Immature natural killer cell (primary cell): ENCODE results near the gene SPARC. TPM values are rescaled to one million over a fixed set of nuclear protein-coding genes. Genes with fewer than 3 reads are reported as not detected.
"Not testable (repeated sequence)": the region's sequence is repeated elsewhere in the genome, so short reads cannot be mapped to it uniquely, and the experiment has no call there.

ENCODE experiments used
- DNase-seq, 3 donors: peaks; one replicate each; pipeline ENCODE4 v3.0.0; 2022; ENCODE audit warnings: mixed read lengths in 1 of 3
- H3K27ac Mint-ChIP-seq, 6 donors: one replicate each; pipeline ENCODE4 v1.8.0; 2020; ENCODE audit warnings: mixed read lengths in 6 of 6, mild to moderate bottlenecking in 5 of 6, inconsistent platforms in 4 of 6, moderate library complexity in 3 of 6
- H3K27me3 Mint-ChIP-seq, 3 donors: one replicate each; pipeline ENCODE4 v1.8.0; 2020 to 2021; ENCODE audit warnings: low read depth in 3 of 3, mild to moderate bottlenecking in 3 of 3, mixed read lengths in 3 of 3, moderate library complexity in 3 of 3, inconsistent platforms in 1 of 3
- H3K36me3 Mint-ChIP-seq, 3 donors: one replicate each; pipeline ENCODE4 v1.8.0; 2020; ENCODE audit warnings: mixed read lengths in 3 of 3, inconsistent platforms in 2 of 3, mild to moderate bottlenecking in 2 of 3
- H3K4me1 Mint-ChIP-seq, 2 donors: one replicate each; pipeline ENCODE4 v1.8.0; 2020; ENCODE audit warnings: inconsistent platforms in 2 of 2, mild to moderate bottlenecking in 2 of 2, mixed read lengths in 2 of 2, moderate library complexity in 1 of 2
- H3K4me3 Mint-ChIP-seq, 5 donors: one replicate each; pipeline ENCODE4 v1.8.0; 2020; ENCODE audit warnings: mild to moderate bottlenecking in 5 of 5, mixed read lengths in 5 of 5, inconsistent platforms in 3 of 5, moderate library complexity in 3 of 5
- H3K9me3 Mint-ChIP-seq, 6 donors: one replicate each; pipeline ENCODE4 v1.8.0; 2020; ENCODE audit warnings: mild to moderate bottlenecking in 6 of 6, mixed read lengths in 6 of 6, inconsistent platforms in 4 of 6, moderate library complexity in 3 of 6
- polyA plus RNA-seq, 3 donors: library from polyadenylated mRNA; unstranded; fragments of 300-500 nt; fragmentation: Illumina TruSeq; gene quantifications; one replicate each; pipeline ENCODE4 v1.2.3, GENCODE V29; 2021

The SPARC gene
- polyA plus RNA-seq, 3 donors from 2014 or later: 5.1 to 34.4 (median 9.8) TPM

DNA sequence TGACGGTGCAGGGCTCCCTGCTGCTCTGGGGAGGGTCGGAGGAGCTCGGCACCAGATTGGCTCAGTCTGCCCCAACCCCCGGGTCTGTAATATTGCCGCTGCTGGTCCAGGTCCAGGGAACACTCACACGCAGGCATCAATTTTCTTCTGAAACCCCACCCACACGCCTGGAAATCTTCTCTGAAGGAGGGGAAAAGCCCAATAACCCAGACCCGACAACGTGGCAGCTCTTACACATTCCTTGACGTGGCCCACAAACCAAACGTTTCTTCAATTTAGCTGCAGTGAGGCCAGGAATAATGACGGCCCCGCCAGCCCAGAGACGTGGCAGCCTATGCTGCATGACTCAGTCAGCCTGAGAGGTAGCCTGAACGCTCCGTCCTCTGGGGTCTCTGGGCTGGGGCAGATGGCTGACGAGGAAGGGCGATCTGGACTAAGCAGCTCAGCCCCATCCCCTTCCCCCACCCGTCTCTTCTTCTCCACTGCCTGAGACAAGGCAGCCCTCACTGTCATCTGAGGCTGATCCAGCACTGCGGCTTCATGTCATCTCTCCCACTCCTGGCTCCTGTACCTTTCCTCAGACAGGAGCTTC, 9.9 kb upstream of the SPARC start:
- Mint-ChIP-seq H3K36me3 (no peaks in the 10 kb centered on the region), H3K27me3 (peaks cover 0 to 7% (median 4%) of the 10 kb centered on the region in 3 donors), H3K9me3 (no peaks in the 10 kb centered on the region), H3K4me1 (no peaks in the 10 kb centered on the region), H3K27ac (no peak overlapping the region), H3K4me3 (no peak overlapping the region)
- no peak for DNase-seq

DNA sequence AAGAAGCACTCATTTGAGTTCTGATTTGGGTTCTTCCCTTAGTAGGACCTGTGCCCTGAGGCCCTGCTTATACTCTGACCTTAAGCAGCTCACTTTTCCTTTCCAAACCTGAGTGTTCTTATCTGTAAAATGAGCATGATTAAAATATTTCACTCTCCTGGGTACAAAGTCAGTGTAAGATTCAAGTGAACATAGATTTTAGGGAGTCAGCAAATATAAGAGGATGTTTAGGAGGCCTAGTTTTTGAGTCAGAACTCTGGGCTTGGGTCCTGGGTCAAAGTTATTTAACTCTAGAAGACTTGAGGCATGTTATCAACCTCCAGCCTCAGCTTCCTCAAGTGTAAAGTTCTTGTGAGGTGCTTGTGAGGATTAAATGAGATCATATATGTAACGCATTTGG, 8.7 kb upstream of the SPARC start:
- H3K9me3 Mint-ChIP-seq: no peaks in the 10 kb centered on the region
- H3K4me3 Mint-ChIP-seq: no peak overlapping the region
- peaks cover 1 to 9% (median 4%) of the 10 kb centered on the region in 3 donors for H3K27me3 Mint-ChIP-seq
- H3K36me3 Mint-ChIP-seq: no peaks in the 10 kb centered on the region
- H3K27ac Mint-ChIP-seq: no peak overlapping the region
- no peak for DNase-seq
- no peaks in the 10 kb centered on the region for H3K4me1 Mint-ChIP-seq

DNA sequence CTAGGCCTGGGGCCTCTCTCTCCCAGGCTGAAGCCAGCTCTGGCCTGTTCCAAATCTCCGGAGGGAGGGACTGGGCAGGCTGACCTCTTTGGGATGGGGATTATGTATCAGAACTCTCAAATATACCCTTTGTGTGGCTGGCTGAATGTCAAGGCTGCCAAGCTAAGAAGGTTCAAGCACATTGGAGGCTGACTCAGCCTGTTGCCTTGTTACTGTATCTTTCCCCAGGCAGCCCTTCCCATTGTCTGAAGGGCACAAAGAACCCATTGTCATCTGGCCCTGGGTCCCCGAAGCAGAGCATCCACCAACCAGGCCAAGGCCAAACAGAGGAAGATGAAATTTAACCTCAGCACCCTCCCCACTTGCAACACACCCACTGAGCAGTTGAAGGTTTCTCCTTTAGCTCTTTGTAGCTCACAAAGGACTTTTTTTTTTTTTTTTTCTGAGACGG, 7.3 kb upstream of the SPARC start:
- Mint-ChIP-seq H3K36me3 (no peaks in the 10 kb centered on the region), H3K4me3 (no peak overlapping the region), H3K27ac (no peak overlapping the region), H3K4me1 (no peaks in the 10 kb centered on the region), H3K9me3 (no peaks in the 10 kb centered on the region), H3K27me3 (peaks cover 1 to 8% (median 4%) of the 10 kb centered on the region in 3 donors)
- no peak for DNase-seq

DNA sequence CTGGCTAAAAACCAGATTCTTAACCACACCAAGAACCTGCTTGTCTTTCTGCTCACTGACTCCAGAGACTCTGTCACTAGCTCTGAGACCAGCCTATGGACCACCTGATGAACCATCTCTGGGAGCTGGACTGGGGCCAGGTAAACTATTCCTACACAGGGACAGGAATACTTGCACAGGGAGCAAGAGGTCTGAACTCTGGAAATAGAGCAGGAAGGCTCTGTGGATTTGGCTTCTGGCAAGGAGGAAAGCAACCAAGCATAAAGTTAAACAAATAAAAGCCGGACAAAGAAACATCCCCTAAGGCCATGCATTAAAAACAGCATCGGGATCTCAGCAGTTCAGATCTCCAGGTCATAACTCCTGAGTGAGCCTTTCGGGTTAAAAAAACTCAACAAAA, 5.6 kb upstream of the SPARC start:
- no peaks in the 10 kb centered on the region for H3K4me1 Mint-ChIP-seq
- peaks cover 1 to 12% (median 4%) of the 10 kb centered on the region in 3 donors for H3K27me3 Mint-ChIP-seq
- H3K27ac Mint-ChIP-seq: no peak overlapping the region
- H3K9me3 Mint-ChIP-seq: no peaks in the 10 kb centered on the region
- H3K36me3 Mint-ChIP-seq: no peaks in the 10 kb centered on the region
- no peak overlapping the region for H3K4me3 Mint-ChIP-seq
- no peak for DNase-seq

DNA sequence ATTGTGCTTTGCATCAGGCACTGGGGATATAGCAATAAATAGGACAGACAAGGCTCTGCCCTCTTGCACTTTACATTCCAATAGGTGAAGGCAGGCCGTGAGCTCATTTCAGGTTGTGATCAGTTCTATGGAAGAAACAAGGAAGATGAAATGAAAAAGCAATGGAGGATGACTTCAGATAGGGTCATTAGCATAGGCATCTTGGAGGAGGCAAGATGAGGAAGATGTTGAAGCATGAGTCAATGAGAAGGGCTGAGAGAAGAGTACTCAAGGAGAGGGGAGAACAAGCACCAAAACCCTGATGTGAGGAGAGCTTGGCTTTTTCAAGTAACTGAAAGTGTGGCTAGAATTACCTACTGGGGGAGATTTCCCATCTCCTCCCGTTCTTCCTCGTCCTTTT, 5.0 kb upstream of the SPARC start:
- Mint-ChIP-seq H3K36me3 (no peaks in the 10 kb centered on the region), H3K4me1 (peaks cover 4 to 5% of the 10 kb centered on the region in 2 donors), H3K27me3 (peaks cover 3 to 16% (median 5%) of the 10 kb centered on the region in 3 donors), H3K4me3 (no peak overlapping the region), H3K27ac (no peak overlapping the region), H3K9me3 (no peaks in the 10 kb centered on the region)
- DNase-seq: no peak

DNA sequence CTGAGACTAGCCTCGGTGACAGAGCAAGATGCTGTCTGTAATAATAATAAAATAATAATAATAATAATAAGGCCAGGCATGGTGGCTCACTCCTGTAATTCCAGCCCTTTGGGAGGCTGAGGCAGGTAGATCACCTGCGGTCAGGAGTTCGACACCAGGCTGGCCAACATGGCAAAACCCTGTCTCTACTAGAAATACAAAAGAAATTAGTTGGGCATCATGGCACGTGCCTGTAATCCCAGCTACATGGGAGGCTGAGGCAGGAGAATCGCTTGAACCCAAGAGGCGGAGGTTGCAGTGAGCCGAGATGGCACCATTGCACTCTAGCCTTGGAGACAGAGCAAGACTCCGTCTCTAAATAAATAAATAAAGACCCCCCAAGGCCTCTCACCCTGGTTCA, 2.9 kb upstream of the SPARC start:
- not testable (repeated sequence) for DNase-seq, H3K4me3 Mint-ChIP-seq, H3K36me3 Mint-ChIP-seq, H3K9me3 Mint-ChIP-seq, H3K27ac Mint-ChIP-seq
- Mint-ChIP-seq H3K4me1 (peaks cover 10 to 15% of the 10 kb centered on the region in 2 donors), H3K27me3 (peaks cover 3 to 18% (median 9%) of the 10 kb centered on the region in 3 donors)

DNA sequence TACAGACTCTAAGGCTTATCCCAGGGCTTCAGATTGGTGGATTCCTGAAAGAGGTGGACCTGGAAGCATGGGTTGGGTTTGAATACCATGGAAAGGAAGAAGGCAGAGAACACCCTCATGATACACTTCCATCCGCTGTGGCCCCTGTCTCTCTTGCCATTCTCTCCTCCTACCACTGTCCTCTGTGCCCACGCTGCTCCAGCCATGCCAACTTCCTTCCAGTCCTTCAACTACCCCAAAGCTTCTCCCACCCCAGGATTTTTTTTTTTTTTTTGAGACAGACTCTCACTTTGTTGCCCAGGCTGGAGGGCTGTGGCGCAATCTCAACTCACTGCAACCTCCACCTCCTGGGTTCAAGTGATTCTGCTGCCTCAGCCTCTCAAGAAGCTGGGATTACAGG, 1.7 kb upstream of the SPARC start:
- Mint-ChIP-seq H3K27ac (no peak overlapping the region), H3K27me3 (peaks cover 3 to 22% (median 8%) of the 10 kb centered on the region in 3 donors), H3K9me3 (no peaks in the 10 kb centered on the region), H3K4me3 (no peak overlapping the region), H3K36me3 (no peaks in the 10 kb centered on the region), H3K4me1 (peaks cover 10 to 15% of the 10 kb centered on the region in 2 donors)
- DNase-seq: no peak

DNA sequence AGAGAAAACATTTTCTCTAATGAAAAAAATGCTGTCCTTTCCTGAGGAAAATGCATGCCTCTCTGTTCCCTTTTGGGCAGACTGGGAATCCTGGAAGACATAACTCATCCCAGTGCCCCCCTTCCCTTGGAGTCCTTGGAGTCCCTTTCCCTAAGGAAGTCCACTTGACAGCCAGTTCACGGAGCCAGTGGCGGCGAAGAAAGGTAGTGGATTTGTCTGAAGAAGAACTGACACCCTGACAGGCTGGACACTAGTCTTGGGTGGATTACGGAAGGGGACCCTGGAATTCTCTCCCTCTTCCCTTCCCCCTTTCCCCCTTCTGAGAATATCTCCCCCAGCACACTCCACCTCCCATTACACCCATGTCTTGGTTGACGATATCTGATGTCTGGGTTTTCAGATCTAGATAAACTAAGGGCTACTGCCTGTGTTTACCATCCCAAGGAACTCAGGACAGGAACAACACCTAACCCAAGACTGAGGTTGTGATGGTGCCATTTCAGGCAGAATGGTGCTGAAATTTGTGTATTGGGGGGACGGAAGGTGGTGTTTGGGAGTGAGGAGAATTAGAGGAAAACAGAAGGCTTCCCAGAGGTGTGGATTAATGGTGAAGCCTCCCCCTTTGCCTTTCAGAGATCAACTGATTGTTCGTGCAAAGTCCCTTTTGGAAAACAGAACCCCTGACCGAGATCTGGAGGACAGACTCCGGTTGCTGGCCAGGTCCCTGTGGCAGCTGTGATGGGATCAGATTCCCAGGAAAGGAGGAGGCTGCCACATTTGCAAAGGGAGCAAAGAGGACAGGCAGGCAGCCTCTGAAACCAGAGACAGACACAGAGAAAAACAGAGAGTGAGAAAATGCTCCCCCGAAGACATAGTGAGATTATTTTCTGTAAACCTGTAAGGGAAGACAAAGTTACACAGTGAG, 704 bp downstream of the SPARC start:
- Mint-ChIP-seq H3K4me3 (peak overlapping the region; percentile 46 to 87 (median 65)), H3K36me3 (no peaks in the 10 kb centered on the region), H3K9me3 (no peaks in the 10 kb centered on the region), H3K27me3 (peaks cover 3 to 24% (median 9%) of the 10 kb centered on the region in 3 donors), H3K4me1 (peaks cover 10 to 15% of the 10 kb centered on the region in 2 donors), H3K27ac (peak overlapping the region in 3 of 6 donors; percentile 6 to 44 (median 14))
- no peak for DNase-seq

DNA sequence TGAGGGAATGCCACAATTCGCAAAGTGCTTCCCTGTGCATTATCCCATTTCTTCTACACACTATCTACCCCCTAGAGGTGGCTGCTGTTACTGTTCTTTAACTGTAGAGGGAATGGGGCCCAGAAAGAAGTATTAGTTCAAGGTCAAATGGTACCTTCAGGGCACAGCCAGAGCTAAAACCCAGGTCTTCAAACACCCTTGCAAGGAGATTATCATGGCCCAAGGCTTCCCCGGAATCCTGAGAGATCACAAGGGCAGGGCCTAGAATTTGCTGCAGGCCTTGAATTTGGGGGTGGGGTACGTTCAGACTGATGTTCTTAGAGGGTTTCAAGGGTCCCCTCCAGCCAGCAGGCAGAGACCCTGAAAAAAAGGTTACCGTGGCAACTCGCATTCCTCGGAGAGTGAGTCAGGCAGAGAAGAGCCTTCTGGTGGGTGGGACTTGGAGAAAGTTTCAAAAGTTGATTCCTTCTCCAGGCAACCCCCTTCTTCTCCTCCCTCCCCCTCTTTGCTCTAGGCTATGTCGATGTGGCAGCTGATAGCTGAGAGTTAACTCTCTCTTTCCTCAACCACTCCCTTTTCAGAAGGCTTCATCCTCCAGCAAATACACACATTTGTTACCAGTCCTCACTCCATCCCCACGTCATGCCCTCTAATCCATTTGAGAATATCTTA, 1.9 kb downstream of the SPARC start:
- Mint-ChIP-seq H3K4me1 (peaks cover 10 to 15% of the 10 kb centered on the region in 2 donors), H3K27ac (no peak overlapping the region), H3K4me3 (no peak overlapping the region), H3K9me3 (no peaks in the 10 kb centered on the region), H3K27me3 (peaks cover 2 to 21% (median 9%) of the 10 kb centered on the region in 3 donors), H3K36me3 (no peaks in the 10 kb centered on the region)
- no peak for DNase-seq

DNA sequence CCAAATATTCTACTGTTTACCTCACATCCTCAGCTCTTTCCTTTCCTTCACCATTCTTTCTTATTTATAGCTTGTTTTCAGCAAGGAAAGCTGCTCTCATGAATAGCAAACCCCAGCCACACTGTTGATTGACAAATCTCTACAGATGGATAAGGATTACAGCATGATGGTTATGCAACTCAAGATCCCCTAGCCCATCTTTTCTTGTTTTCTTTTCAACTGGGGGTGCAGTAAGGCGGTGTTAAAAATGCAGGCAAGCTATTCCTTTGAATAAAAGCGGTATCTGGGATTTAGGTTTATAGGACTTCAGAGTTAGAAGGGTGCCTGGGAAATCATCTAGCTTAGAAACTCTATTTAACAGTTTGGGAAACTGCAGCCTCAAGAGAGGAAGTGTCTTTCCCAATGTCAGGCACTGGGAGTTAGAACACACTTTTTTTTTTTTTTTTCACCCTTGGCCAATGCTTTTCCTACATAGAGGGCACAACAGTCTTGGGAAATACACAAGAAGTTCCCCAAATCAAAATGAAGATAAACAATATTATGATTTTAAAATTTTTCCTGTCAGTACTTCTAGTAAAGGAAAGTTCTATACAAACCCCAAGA, 2.6 kb downstream of the SPARC start:
- no peak for DNase-seq
- Mint-ChIP-seq H3K9me3 (no peaks in the 10 kb centered on the region), H3K4me3 (no peak overlapping the region), H3K27ac (no peak overlapping the region), H3K27me3 (peaks cover 2 to 21% (median 9%) of the 10 kb centered on the region in 3 donors), H3K4me1 (peaks cover 10 to 15% of the 10 kb centered on the region in 2 donors), H3K36me3 (no peaks in the 10 kb centered on the region)

DNA sequence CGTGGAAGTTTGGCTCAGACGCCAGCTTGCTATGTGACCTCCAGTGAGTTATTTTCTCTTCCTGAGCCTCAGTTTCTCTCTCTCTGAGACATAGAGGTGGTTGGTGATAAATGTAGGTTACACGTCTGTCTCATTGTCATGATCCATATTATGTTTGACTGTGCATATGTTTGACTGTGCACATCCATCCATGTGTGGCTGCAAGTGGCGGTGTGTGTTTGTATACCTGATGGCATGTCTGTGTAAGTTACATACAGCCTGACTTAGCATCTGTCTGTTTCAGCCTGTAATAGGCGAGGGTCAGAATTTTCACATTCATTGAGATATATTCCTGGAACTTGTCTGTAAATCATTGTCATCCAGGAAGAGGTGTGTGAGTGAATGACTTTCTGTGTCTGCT, 3.3 kb downstream of the SPARC start:
- Mint-ChIP-seq H3K9me3 (no peaks in the 10 kb centered on the region), H3K27me3 (peaks cover 2 to 20% (median 9%) of the 10 kb centered on the region in 3 donors), H3K36me3 (no peaks in the 10 kb centered on the region), H3K4me1 (peaks cover 10 to 15% of the 10 kb centered on the region in 2 donors), H3K4me3 (no peak overlapping the region), H3K27ac (no peak overlapping the region)
- DNase-seq: no peak

DNA sequence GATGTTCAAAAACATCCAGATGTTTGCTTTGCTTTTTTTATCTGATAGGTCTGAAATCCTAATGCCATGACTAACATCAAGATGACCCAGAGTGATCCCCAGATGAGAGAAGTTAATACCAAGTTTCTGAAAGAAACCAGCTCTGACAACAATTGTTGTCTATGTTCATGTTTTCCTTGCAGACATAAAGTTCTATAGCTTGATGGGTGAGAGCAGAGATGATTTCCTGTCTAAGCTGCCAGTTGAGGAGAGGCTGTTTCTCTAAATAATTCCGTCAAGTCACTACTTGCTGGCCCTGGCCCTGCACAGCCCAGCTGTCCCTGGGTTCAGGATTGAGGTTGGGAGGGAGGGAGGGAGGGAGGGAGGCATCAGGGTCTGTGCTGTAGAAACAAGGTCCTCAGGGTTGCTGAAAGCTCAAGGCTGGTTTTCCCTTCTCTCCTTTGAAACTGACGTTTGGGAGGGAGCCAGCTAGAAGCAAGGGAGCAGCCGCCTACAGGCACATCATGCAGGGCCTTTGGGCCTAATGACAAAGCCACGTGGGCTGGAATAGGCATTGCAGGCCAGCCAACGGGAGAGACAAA, 3.9 kb downstream of the SPARC start:
- H3K4me1 Mint-ChIP-seq: peaks cover 10 to 15% of the 10 kb centered on the region in 2 donors
- peaks cover 2 to 17% (median 9%) of the 10 kb centered on the region in 3 donors for H3K27me3 Mint-ChIP-seq
- H3K9me3 Mint-ChIP-seq: no peaks in the 10 kb centered on the region
- no peak overlapping the region for H3K27ac Mint-ChIP-seq
- H3K36me3 Mint-ChIP-seq: no peaks in the 10 kb centered on the region
- H3K4me3 Mint-ChIP-seq: no peak overlapping the region
- DNase-seq: no peak

DNA sequence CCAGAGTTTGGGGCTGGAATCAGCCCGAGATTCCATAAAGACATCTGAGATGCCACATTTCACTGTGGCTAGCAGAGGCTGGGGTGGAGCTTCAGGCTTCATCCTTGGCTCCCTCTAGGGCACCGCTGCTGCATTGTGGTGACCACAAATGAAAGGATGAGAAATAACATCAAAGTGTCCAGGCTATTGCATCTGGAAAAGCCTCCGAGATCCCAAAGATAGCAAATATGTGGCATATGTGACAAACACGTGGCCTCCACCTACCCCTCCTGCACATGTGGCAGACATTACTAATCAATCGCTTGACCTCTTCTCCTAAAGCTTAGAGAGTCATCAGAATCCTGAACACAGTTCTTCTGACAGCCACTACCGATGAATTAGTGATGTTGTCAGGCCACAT, 4.5 kb downstream of the SPARC start:
- H3K4me1 Mint-ChIP-seq: peaks cover 10 to 15% of the 10 kb centered on the region in 2 donors
- H3K36me3 Mint-ChIP-seq: no peaks in the 10 kb centered on the region
- H3K4me3 Mint-ChIP-seq: no peak overlapping the region
- no peak overlapping the region for H3K27ac Mint-ChIP-seq
- H3K9me3 Mint-ChIP-seq: no peaks in the 10 kb centered on the region
- DNase-seq: no peak
- peaks cover 2 to 17% (median 9%) of the 10 kb centered on the region in 3 donors for H3K27me3 Mint-ChIP-seq
